Measurements from ENCODE around the gene GSN. TPM values are rescaled to one million over a fixed set of nuclear protein-coding genes. Genes with fewer than 3 reads are reported as not detected.

The GSN gene
- total and polyA plus RNA-seq, 9 of the 15 experiments (the other 6 are each of a cell fraction or from before 2014, with no cell fraction given): 0.39 to 16.6 (median 8.2) TPM

GRCh38 chr9:121358751-121359150 lies 90.8 kb downstream of the GSN start:
- 74% methylated on average over 3 of the region's 3 CpGs for WGBS (ENCODE audit: insufficient coverage, low coverage, missing lambda C conversion rate)
- peaks cover 23% of the 10 kb centered on the region; the same call in 2 of the 3 replicates for H3K36me3 ChIP-seq (ENCODE audit: control insufficient read depth, insufficient read depth, low read length)
- no peaks in the 10 kb centered on the region for H3K9me1 ChIP-seq (ENCODE audit: control insufficient read depth, insufficient read depth, low read length)
- H3K27me3 ChIP-seq (ENCODE audit: control insufficient read depth in 2 of 2, insufficient read depth in 2 of 2, low read length in 2 of 2): no peaks in the 10 kb centered on the region
- no peak overlapping the region for H3K4me3 ChIP-seq
- no peak for DNase-seq (ENCODE audit: extremely low read depth in 1 of 4, low spot score in 3 of 4)
- H3K9ac ChIP-seq (ENCODE audit: insufficient read depth in 1 of 2, low read depth in 2 of 2, low read length in 2 of 2): no peak overlapping the region
- intact Hi-C loops (cut with micrococcal nuclease) (no loop called here), in situ Hi-C loops (cut with MboI) (no loop called here)
- peak; percentile 31; the same call in 2 of the 3 replicates for ATAC-seq
- no peaks in the 10 kb centered on the region for H3K9me3 ChIP-seq (replicated peaks; ENCODE audit: control insufficient read depth, insufficient read depth, low read depth, low read length)
- H2AFZ ChIP-seq (ENCODE audit: low read depth, low read length): no peak overlapping the region
- H4K20me1 ChIP-seq (replicated peaks; ENCODE audit: control insufficient read depth, insufficient read depth, low read length): no peaks in the 10 kb centered on the region
- no peak overlapping the region for H3K4me2 ChIP-seq (ENCODE audit: insufficient read depth, low read length)
- no peaks in the 10 kb centered on the region for H3K4me1 ChIP-seq (replicated peaks in 1 of 2; ENCODE audit: control insufficient read depth in 2 of 2, insufficient read depth in 2 of 2, low read length in 2 of 2)
- CTCF ChIA-PET (ENCODE audit: low intra/inter-chr PET ratio): no interaction called here
- BruUV-seq (replicated peaks): no TSS peak
- POLR2A ChIA-PET: interaction anchor here (0.6 to 1.5 kb wide), 6 partner anchors 8 to 20 kb away, joined by 3 to 9 read pairs (median 4); no protein-coding TSS in a partner anchor
- no peak overlapping the region for H3K27ac ChIP-seq (ENCODE audit: extremely low read depth, low read depth, low read length)
- FAIRE-seq: no peak
- H3K79me2 ChIP-seq (ENCODE audit: control insufficient read depth, insufficient read depth, low read length): peaks cover 6% of the 10 kb centered on the region; the same call in 1 of the 3 replicates
- TF ChIP-seq SAFB (IDR thresholded peaks at IDR 0.05; ENCODE audit: borderline replicate concordance, low read depth, low read length) (no peak), MCM7 (IDR thresholded peaks at IDR 0.05) (no peak), HNRNPLL (IDR thresholded peaks at IDR 0.05; ENCODE audit: low read depth, low read length, poor library complexity, severe bottlenecking) (no peak), CBFA2T2 (conservative IDR thresholded peaks at IDR 0.05) (no peak), ZBTB40 (IDR thresholded peaks at IDR 0.05) (no peak), ZBTB40 (CRISPR knock-in tag; IDR thresholded peaks at IDR 0.05) (no peak), ZNF124 (CRISPR knock-in tag; IDR thresholded peaks at IDR 0.05) (no peak), BRD4 (IDR thresholded peaks at IDR 0.05) (no peak), MCM5 (IDR thresholded peaks at IDR 0.05; ENCODE audit: low read depth) (no peak), USF2 (CRISPR knock-in tag; IDR thresholded peaks at IDR 0.05) (no peak), ZNF197 (CRISPR knock-in tag; IDR thresholded peaks at IDR 0.05; ENCODE audit: low read depth) (no peak), HINFP (tag; conservative IDR thresholded peaks at IDR 0.05; ENCODE audit: low read depth) (no peak), SRSF9 (IDR thresholded peaks at IDR 0.05; ENCODE audit: borderline replicate concordance, low read depth, low read length) (no peak)

All from K562 (cell line).